ENCODE results near the gene CD58.

DNA sequence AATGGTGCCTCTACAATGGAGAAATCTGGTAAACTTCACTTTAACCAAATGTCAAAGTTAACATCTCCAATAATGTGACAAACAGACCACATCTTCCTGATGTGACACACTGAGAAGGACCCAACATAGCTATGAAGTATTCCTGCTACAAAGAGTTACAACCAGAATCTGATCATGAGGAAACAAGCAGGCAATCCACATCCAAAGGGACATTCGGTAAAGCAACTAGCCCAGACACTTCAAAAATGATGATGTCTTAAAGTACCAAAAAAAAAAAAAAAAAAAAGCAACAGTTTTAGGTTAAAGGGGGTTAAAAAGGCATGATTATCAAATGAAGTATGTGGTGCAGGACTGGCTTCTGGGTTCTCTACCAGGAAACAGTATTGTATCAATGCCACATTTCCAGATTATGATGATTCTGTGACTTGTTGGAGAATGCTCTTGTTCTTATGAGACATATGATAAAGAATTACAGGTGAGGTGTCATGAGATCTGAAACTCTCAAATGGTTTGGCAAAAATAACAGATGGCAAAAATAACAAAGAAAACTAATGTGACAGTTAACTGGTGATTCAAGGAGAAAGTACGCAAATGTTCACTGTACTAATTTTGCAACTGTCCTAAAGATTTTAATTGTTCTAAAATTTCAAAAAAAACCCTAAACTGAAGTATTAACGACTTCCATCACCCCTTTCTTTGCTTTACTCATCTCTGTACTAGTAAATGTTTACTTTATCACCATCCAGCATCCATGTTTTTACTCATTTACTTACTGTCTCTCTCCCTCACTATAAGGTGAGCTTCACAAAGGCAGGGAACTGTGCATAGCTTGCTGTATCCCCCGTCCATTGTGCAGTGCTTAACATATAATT, 2.8 kb downstream of the CD58 start:
- no peak for TF ChIP-seq CTCF (IDR thresholded peaks at IDR 0.05)
- TF ChIP-seq EP300 (IDR thresholded peaks at IDR 0.05): no peak
- TF ChIP-seq POLR2A (IDR thresholded peaks at IDR 0.05): no peak

Data from ovary (tissue), 3 donors.